Activated CD8-positive, alpha-beta memory T cell treated with anti-CD3 and anti-CD28 coated beads, Interleukin-2, amount 50 U/mL, for 24 hours (primary cell): ENCODE measurements around the gene CDS2.

Experiments
- DNase-seq: peaks from one replicate; pipeline ENCODE4 v3.0.0-alpha.2; 2020; ENCODE audit errors: extremely low read depth

CDS2 gene

DNA sequence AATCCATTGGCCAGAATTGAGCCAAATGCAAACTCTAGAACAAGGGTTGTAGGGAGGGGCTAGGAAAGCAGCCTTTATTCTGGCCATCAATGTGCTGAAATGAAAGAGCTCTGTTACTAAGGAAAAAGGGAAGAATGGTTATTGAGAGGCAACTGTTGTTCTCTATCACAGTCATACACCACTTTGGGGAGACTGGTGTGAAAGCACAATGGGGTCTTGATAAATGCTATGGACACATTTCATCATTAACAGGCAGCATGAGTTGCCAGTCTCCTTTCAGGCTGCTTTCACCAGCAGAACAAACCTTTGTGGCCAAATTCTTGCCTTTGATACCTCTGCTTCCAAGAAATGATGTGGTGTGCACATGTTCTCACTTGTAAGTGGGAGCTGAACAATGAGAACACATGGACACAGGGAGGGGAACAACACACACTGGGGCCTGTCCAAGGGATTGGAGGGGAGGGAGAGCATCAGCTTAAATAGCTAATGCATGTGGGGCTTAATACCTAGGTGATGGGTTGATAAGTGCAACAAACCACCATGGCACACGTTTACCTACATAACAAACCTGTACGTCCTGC is 86.2 kb downstream of the CDS2 start:
- no peak for DNase-seq

DNA sequence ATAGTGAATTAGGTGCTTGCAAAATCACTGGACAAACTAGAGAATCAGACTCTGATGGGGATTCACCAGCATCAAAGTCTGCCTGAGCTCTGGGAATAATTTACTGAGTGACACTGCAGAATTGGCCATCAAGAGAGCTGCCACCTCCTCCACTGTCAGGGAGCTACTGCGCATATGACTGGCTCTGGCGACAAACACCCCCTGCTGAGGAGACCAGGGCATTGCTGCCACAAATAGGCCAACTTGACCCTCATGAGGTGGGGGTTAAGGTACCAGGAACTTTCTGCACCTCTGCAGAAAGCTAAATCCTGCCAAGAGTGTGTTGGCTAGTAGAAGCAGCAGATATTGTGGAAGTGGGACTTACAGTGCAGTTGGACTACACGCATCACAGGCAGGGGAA is 88.0 kb downstream of the CDS2 start:
- DNase-seq = no peak

DNA sequence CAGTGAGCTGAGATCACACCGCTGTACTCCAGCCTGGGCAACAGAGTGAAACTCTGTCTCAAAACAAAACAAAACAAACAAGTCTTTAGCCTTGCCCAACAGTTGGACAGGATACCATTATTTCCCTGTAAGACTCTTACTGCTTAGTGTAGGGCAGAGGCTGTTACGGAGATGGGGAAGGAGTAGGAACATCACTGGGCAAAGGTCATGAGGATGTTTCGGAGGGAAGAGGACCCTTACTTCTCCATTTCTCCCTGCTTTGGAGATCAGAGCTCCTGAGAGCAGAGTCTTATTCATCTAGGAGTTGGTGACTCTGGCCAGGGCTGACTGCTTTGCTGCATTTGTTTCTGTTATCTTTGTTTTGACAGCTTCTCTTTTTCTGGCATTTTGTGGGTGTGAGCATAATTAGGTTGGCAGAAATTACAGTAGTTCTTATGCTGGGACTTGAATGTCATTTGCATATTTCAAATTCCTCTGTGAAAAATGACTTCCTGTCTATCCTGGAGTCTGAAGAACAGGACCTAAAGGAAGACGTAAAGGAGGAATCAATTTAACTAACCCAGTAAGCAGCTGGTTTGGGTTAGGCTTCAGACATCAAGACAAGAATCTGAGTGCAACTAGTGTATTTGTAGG is 89.0 kb downstream of the CDS2 start:
- DNase-seq = no peak

DNA sequence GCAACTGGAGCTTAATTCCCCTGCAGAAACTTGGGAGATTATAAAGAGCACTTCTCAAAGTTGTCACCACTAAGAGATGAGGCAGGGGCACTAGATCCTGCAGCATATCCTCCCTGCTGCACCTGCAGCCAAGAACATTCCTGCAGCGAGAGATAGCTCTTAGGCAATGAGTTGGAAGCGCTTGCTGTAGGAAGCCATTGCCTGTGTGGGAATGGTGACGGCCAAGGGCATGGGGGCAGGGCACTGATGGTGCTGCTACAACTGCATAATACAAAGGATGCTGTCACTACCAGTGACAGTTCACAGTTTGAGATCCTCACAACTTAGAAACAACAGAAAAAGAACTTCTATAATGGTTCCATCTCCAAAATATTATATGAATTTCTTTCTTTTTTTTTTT is 89.9 kb downstream of the CDS2 start:
- no peak for DNase-seq

DNA sequence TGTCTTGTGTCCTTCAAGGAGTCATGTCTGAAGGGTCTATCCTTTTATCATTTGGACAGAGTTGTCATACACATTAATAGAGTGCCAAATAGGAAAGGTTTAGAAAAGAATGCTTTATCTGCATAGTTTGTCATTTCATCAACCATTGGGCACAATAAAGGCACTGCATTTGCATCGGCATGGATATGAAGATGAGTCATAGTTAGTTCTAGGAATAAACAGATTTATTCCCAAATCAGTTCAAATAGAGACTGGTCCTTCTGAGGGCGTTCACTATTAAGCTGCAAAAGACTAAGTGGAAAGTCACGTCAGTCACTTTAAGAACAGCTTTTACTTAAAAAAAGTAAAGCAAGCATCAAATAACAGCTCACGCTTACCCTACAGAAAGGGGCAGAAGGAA is 90.8 kb downstream of the CDS2 start:
- DNase-seq = no peak

DNA sequence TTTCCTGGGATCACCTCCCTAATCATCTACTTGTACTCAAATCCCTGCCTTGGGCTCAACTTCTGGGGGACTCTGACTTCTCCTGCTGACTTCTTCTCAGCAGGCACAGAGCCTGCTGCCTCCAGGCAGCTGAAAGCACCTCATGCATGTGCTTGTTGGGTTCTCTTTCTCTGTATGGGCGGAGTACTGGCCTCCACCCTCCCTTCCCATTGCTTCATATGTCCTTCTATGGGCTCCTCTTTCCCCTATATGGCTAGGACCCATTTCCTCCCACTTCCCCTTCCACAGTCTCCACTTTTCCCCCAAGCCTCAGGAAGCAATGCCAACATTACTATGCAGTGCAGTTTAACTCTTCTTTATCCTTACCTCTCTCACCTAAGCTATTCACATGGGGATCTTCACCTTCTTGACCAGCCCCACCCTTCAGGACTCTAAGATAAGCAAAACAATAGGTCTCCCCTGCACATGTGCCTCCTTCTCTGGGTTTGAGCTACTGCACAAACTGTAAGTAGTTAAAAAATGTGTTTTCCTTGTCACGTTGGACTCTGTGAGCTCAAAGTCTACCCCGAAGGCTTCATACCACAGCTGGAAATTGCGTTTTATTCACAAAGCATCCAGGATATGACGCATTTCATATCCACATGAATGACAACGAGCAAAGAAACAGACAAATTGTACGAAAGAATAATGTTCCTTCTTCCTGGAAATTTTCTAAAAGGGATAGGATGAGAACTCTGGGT is 93.7 kb downstream of the CDS2 start:
- DNase-seq = no peak

DNA sequence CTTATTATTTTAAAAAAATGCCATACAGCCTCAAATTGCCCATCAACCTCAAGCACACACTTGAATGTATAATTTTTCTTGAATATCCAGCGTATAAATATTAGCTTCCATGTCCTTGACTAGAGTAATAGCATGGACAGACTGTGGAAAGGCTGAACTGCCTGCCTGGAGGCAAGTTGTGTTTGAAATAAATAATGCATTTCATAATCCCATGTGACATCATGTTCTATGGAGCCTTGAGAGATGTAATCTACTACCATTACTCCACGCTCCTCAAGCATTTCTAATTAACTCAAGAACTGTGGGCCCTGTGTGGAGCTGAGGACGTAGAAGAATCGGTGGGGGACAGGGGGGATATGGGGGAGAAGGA is 94.2 kb downstream of the CDS2 start:
- no peak for DNase-seq

DNA sequence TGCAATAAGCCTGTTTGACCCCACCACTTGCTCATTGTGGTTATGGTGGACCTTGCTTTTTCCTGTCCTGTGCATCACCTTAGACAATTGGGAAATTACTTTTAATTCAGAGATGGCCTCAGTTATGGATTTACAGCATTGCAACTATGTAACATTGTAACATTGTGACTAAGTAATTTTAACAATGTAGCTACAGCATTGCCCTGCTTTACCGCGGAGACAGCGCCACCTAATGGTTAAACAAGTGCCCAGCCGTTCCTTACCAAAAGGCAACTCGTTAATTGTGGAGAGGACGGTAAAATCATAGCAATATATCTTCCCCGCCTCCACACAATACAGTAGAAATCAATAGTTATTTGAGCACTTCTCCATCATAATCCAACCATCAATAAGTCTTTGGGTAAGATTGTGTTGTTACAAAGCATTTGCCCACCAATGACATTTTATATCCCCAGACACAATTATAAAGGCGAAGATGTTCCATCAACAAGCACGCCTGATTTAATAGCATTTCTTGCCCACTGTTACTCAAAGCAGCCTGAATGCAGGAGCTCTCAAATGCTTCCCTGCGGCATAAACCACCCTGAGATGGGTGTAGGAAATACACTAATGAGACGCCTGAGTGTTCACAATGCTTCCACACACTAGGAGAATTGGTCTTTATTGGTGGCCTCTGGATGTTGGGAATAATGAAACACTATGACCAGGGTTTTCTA is 96.3 kb downstream of the CDS2 start:
- no peak for DNase-seq

DNA sequence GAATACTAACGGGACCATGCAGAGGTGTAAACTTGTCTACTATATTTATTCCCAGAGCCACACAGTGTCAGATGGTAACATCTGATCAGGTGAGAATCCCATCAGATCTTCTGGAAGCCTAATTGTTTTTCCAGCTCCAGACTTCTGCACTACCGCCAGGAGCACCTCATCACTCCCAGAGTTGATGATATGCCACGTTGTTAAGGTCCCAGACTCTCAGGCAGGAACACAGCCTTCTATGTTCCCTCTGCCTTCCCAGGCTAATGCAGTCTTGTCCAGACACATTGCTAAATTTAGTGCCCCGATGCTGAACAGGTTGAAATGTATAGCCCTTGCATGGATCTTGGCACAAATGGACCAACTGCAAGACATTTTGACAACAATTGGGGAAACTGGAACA is 103.7 kb downstream of the CDS2 start:
- no peak for DNase-seq

DNA sequence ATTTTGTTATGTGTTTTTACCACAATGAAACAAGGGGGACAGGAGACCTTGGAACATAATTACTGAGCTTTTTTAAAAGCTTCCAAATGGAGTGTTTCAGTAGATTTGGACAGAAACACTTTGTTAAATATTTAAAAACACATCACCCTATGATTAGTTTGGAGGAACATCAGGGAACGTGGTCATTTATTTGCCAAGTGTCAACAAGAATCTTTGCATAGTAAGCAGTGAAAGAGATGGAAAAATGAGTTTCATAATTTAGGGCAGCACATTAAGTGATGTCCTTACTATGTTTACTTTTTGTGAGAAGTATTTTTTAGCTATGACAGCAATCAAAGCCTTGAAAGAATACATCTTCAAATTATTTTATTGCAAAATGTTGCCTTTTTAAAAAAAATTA is 107.3 kb downstream of the CDS2 start:
- no peak for DNase-seq

DNA sequence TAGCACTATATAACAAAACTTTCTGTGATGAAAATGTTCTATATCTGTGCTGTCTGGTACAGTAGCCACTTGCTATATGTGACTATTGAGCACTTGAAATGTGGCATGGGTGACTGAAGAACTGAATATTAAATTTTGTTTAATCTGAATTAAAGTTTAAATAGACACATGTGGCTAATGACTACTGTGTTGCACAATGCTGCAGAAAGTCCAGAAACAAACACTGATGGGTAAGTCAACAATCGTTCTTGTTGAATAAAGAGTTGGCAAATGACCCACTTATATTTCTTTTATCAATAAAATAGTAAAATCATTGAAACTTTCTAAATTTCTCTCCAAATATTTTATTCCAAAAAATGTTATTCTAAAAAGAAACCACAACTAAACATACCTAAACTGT is 108.2 kb downstream of the CDS2 start:
- DNase-seq = no peak
